GM18909 (cell line): Measurements from ENCODE around the gene C2orf49.
"Not testable (repeated sequence)": the region's sequence is repeated elsewhere in the genome, so short reads cannot be mapped to it uniquely, and the experiment has no call there.

Experiments
- ATAC-seq: cut with Tn5 transposase; IDR thresholded peaks from one replicate; pipeline ENCODE4 v1.9.1; 2021; ENCODE audit warnings: mild to moderate bottlenecking; ENCODE audit not compliant: unreplicated experiment, poor library complexity

The C2orf49 gene

DNA sequence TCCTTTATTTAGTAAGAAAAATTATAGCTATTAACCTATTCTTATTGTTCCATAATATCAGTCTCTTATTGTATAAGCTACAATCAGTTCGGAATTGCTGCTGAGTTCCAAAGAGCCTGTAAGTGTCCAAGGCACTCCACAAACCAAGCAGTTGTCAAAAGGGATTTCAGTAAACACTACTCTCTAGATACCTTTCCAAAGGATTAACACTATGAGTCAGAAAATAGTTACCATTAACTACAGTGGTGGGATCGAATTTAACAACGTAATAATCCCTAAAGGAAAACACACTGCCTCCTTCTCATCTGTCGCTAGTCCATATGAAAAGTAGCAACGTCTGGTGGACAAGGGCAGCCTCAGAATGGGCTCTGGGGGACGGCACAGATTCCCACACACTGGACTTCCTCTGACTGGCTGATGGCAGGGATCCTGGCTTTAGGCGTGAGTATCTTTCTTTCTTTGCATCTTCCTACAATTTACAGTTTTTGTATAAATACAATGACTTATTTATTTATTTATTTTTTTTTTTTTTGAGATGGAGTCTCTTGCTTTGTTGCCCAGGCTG is 16.6 kb upstream of the C2orf49 start:
- ATAC-seq, result no peak

DNA sequence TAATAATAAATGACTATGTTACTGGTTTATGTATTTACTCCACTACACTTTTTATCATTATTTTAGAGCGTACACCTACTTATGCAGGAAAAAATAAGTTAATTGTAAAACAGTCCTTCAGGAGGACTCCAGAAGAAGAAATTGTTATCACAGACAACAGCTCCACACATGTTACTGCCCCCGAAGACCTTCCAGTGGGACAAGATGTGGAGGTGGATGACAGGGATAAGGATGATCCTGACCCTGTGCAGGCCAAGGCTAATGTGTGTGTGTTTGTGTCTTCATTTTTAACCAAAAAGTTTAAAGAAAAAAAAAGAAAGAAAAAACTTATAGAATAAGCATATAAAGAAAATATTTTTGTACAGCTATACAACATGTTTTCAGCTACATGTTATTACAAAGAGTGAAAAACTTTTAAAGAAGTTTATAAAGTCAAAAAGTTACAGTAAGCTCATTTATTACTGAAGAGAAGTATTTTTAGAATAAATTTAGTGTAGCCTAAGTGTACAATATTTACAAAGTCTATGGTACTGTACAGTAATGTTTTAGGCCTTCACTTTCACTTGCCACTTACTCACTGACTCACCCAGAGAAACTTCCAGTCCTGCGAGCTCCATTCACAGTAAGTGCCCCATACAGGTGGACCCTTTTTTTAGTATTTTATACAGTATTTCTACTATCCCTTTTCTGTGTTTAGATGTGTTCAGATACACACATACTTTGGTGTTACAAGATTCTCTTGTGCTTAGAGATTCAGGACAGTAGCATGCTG is 15.3 kb upstream of the C2orf49 start:
- no peak for ATAC-seq

DNA sequence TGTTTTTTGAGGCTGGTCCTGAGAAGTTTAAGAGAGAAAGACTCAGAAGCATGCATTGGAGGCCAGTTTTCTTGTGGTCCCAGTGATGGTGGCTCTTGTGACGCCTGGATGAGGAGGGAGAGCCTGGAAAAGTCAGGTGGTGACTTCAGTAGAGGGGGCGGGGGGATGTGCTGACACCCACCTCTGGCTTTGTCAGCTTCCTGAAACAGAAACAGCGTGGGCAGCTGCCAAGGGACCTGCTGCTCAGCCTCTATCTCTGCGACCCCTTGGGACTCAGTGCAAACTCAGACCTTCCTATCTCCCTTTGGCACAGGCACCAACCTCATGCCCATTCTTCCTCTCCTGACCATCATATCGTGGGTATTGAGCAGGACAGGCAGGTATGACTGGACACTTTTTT is 14.2 kb upstream of the C2orf49 start:
- ATAC-seq, result no peak

DNA sequence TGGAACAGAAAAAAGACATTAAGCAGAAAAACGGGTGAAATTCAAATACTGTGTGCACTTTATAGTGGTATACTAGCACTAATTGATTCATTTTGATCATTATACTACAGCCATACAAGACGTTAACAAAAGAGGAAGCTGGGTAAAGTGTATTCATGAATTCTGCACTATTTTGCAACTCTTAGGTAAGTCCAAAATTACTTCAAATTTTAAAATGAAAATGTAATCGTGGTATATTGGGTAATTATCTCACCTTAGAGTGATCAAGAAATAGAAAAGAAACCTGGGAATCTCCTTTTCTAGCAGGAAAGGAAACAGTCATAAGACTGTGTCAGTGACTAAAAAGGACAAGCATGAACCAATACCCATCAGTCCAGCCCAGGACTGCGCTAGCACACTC is 13.2 kb upstream of the C2orf49 start:
- ATAC-seq, result no peak

DNA sequence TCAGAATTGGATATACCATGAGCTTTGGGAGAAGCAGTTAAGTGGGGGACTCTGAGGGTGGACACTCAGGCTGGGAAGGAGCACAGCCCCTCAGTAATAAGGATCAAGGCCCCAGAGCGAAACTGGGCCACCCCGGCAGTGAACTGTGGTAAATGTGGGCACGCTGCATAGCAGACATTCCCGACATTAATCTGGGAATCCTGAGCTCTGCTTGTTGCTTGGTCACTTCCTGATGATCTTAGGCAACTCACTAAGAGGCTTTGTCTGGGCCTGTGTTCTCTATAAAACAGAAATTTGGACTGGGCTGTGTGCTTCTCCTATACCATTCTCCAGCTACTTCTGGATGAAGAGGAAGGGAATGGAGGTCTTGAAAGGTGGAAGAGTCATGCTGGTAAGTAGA is 12.6 kb upstream of the C2orf49 start:
- ATAC-seq, result no peak

DNA sequence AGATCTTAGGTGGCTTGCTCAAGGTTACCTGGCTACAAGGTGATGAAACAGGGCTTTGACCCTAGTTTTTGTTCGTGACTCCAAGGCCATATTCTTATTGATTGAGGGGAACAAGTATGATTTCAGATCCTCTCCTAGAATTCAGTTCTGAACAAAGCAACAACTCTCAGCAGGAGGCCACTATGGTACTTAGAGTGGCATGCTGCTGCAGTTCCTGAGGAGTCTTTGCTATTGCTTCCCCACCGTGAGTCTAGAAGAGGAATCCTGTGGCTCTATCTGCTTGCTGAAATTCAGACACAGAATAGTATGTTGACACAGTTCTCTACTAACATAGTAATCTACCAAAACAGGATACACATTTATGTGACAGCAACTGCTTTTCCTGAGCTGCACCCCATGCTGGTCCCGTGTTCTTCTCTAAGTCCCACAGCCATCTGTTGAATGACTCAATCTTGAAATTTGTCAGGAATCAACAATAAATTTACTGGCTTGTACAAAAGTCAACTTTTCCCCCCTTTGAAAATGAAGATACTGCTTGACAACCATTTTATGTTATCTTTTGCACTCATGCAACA is 11.9 kb upstream of the C2orf49 start:
- no peak for ATAC-seq

DNA sequence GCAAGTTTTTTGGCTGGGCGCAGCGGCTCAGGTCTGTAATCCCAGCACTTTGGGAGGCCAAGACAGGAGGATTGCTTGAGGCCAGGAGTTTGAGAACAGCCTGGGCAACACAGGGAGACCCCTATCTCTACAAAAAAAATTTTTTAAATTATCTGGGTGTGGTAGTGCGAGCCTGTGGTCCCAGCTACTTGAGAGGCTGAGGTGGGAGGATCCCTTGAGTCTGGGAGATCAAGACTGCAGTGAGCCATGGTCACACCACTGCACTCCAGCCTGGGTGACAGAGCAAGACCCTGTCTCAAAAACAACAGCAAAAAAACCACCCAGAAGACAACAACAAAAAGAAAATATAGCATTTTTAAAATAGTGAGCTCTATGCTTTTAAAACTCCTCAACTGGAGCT is 10.1 kb upstream of the C2orf49 start:
- ATAC-seq, result not testable (repeated sequence)

DNA sequence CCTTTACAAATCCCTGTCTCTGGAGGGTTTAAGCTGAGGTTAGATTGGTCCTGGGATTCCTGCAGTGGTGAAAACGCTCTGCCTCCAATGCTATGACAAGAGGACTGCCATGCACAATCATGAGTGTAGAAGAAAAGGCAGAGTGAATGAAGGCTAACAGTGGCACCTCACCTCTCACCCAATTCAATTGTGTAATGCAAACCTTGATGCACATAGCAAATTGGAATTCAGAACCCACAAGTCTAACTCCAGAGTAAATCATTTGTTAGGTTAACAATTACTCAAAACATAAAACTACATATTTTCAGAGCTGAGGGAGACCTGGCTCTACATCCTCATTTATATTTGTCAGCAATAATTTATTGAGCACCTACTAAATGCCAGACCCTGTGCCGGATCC is 9.7 kb upstream of the C2orf49 start:
- ATAC-seq, result no peak

DNA sequence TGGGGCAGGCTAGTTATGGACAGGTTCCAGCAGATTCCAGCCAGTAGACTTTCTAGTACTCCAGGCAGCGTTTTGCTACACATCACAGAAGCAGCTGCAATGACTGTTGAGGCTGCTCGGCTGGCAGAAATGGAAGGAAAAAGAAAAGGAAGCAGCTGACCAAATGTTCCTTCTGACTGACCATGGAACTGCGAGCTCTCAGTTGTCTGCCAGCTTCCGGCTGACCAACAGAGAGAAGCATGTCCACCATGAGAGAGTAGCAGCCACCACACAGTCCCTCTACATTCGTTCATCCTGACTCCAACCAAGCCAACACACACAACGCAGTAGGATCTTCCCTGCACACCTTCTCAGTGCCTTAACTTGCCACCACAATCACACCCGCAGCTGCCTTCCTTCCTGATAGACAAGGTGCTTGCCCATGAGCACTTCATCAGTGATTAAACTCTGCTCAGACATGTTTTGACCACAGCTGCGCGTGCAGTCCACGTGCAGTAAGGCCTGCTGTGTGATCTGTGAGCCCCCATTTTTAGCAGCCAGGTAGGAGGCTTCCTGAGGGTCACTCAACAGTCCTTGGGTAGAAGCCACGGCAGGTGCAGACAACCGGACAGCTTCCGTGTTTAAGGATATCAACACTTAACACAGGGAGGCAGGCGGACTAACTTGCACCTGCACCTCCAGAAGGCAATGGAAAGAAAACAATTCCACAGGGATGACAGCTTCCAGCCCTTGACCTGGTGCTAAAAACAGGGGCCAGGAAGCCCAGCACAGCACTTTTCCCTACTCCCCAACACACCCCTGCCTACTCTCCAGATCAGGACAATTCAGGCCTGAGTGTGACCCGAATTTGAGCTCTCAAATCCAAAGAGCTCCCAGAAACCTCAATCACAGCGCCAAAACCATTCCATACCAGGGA is 8.8 kb upstream of the C2orf49 start:
- no peak for ATAC-seq

DNA sequence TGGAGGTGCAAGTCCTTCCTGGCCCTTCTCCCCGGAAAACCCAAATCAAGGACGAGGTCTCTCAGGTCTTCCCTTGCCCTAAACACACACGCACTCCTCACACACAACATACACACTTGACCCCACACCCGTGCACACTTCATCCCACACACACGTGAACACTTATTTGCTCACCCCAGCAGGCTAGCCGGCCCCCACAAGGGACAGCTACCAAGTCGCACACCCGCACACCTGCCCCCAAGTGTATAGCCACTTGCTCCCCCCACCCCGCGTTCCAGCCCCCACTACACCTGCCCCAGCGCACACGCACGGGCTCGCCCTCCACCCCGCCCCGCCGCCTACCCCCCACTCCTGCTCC is 8.2 kb upstream of the C2orf49 start:
- no peak for ATAC-seq

DNA sequence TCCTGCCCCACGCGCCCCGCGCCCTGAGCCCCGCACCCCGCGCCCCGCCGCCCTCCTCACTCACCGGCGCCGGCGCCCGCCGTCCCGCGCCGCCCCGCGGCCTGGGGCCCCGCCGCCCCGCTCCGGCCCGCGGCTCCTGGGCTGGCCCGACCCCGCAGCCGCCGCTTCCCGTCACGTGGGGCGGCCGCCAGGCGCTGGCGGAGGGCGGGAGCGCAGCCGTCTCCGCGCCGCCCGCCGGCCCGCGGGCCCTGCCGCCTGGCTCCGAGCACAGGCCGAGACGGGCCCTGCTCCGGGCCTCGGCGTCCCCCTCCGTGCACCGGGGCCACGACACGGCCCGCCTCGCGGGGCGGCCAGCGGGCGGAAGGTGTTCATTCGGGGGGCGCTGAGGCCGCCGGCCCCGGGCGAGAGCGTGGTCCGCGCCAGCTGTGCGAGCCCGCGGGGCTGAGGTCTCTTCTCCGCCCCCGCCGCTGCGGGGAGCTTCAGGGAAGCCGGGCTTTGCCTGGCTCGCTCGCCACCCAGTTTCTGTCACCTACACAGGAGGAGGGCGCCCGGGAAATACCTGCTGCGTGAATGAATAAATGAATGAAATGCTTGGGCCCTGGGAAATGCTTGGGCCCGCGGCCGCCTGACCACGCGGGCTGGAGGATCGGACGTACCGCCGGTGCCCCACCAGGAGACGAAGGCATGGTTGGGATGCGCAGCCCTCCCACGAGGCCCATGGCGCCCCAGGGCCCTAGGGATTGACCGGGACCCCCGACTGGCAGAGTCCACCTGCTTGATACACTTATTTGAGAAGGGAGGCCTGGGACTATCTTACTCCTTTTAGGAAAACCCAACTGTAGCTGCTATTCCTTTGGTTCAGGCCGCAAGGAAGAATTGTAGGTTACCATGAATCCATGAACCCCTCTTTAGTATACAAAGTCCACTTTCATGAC is 7.5 kb upstream of the C2orf49 start, which contains the start of gene TGFBRAP1:
Gene TGFBRAP1, minus strand, starts transcription at position 175 of the 935 bp plus-strand sequence. CDS start 21,434 bp downstream, outside the sequence.
- peak; percentile 82 for ATAC-seq

DNA sequence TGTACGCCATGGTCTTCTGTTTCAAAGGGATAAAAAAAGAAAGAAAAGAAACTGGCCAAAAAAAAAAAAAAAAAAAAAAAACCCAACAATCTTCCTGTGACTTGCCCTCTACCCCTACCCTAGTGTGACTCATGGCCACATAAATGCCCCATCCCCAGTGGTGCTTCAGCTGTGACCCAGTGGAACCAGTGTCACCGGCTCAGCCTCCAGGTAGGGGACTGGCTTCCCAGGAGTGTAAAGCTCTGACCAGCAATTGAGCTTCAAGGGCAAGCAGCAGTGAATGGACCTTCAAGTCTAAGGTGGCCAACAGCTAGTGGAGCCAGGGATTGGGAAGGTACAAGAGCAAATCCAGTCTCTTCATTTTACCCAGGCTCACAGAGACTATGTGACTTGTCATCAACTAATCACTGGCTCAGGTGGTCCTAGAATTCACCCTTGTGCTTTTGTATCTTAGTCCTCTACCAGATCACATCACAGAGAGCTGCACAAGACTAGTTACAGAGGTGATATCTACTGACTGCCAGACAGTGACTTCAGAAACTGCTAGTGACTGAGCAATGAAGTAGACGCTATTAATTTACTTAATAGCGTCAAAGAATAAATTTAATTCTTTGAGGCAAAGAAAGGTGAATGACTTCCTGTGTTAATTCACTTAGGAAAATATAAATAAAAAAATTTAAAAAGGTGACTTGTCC is 6.5 kb upstream of the C2orf49 start:
- ATAC-seq, result no peak

DNA sequence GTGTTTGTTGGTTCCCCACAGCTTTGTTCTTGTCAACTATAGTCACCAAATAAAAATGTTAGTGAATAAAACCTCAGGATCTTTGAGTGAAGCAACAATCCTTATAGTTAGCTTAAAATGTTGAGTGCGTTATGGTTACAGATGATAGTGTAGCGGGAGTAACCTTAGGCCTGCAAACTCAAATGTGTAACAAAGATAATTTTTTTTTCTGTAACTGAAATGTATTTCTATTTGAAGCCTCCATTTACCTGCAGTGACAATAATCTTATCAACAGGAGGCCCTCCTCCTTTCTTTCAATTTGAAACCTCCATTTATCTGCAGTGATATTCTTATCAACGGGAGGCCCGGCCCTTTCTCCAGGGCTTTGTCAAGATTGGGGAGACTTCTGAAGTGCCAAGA is 3.1 kb upstream of the C2orf49 start:
- ATAC-seq, result no peak

DNA sequence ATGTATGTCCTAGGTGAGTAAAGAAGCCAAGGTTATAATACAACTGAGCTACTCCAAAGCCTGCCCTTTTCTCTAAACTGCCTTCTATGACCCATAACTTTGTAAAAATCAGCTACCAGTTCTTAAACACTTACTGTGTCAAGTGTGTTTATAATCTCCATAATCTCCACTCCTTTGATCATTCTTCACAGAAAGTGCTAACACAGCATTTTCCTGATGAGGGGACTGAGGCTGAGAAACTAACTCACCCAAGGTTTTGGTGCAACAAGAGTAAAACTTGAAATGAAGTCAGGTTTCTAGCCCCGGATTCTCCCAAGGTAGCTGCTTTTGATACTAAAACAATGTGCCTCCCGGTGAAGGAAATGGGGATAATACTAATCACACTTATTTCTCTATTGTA is 1.9 kb upstream of the C2orf49 start:
- ATAC-seq, result no peak

DNA sequence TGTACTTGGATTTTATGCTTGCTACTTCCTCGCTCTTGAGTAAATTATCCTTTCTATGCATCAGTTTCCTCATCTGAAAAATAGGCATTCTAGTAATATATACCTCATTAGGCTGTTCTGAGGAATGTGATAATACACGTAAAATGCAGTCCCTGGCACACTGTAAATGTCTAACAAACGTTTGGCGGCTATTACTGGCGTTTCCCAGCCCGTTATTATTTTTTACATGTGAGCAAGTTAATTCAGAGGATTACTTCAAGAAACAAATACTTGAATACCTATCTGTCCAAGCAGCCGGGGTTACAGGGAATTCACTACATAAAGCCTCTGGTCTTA is 586 bp upstream of the C2orf49 start:
- no peak for ATAC-seq

DNA sequence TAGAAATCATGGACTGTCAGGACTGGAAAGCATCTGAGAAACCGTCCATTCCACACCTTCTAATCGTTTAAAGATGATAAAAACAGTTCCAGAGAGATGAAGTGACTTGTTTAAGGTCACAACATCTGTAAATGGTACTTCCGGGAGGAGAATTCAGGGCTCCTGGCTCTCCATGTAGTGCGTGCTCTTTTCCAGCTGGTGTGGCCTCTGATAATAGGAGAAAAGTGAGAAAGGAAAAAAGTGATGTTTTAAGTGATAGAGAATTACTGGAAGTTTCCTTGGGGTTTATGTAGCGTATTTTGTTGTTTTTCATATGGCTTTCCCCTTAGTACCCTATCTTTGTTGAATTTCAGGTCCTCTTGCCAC is 663 bp downstream of the C2orf49 start:
- ATAC-seq, result peak; percentile 15

DNA sequence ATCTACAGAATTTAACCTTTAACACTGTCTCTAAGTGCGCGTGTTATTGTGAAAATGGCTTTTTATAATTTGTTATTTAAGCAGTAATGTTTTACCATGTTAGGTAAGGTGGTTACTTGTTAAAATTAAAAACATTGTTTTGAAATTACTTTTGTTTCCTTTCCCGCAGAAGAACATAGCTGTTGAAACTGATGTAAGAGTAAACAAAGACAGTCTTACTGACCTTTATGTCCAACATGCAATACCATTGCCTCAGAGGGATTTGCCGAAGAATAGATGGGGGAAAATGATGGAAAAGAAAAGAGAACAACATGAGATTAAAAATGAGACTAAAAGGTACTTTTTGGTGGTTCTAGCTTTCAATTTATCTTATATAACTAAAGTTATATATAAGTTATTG is 2.1 kb downstream of the C2orf49 start:
- no peak for ATAC-seq

DNA sequence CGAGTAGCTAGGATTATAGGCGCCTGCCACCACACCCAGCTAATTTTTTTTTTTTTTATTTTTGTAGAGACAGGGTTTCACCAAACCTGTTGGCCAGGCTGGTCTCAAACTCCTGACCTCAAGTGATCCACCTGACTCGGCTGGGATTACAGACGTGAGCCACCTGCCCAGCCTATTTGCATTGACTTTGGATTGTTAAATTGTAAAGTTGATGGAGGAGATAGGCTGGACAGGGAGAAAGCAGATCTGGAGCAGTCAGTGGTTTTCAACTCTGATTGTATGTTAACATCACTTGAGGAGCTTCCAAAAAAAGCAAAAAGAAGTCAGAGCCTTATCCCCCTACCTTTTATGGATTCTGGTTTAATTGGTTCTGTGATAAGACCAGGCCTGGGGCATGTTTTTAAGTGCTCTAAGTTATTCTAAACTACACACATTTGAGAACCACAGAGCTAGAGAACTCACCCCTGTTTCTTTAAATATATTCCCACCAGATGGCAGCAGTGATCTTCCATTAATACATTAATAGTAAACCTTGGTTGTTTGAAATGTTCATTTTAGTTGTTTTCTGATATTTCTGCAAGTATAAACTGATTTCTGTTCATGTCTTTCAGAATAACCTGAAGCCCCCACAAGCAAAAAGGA is 7.5 kb downstream of the C2orf49 start:
- no peak for ATAC-seq

DNA sequence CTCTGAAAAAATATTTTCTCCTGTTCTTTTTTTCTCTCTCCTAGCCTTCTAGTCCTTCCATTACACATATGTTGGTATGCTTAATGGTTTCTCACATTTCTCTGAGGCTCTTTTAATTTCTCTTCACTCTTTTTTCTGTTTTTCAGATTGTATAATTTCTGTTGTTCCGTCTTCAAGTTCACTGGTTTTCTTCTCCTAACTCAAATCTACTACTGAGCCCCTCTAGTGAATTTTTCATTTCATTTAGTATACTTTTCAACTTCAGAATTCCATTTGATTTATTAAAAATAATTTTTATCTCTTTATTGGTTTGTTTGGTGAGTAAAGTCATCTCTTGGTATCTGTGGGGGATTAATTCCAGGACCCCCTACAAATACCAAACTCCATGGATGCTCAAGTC is 19.8 kb downstream of the C2orf49 start:
- no peak for ATAC-seq
